A549 (cell line): ENCODE data around the gene DLX4. TPM values are rescaled to one million over a fixed set of nuclear protein-coding genes. Genes with fewer than 3 reads are reported as not detected.
A peak's percentile ranks its signal among the peaks of the same experiment; 100 is the strongest.

Experiments used
- ATAC-seq, 2 experiments: fragments of 200-7000 bp in 1 of 2; fragments of >200 bp in 1 of 2; cut with Nextera tagmentation in 1 of 2; cut with Tn5 transposase in 1 of 2; 3 replicates each; pipeline versions ENCODE4 v1.8.0 to v1.9.1; 2018 to 2020; ENCODE audit warnings: mild to moderate bottlenecking in 1 of 2, moderate library complexity in 1 of 2
- CTCF ChIA-PET: fragments of 300-600 bp; sonication (Branson Sonifier 250); formaldehyde crosslinking; extraction: SDS; loops from one replicate; lab custom pipeline; 2021; ENCODE audit warnings: antibody characterized with exemption, inconsistent platforms; lab: Yijun Ruan, JAX
- POLR2A ChIA-PET: fragments of 350-600 bp; formaldehyde crosslinking; extraction: SDS; loops from one replicate; lab custom pipeline; 2021; ENCODE audit warnings: antibody characterized with exemption, inconsistent platforms; lab: Yijun Ruan, JAX
- DNase-seq, 2 experiments: peaks; one replicate each; pipeline versions ENCODE4 v3.0.0 to v3.0.0-alpha.2; 2011 to 2016; ENCODE audit warnings: low read depth in 1 of 2, low spot score in 1 of 2
- FAIRE-seq: peaks from 2 replicates; lab custom pipeline; 2011; peaks lifted over from hg19 to GRCh38; lab: Jason Lieb, UNC
- H3K27ac ChIP-seq, 2 experiments: fragments of >200 bp; sonication (Bioruptor Twin); formaldehyde crosslinking; 3 replicates each; pipeline ENCODE4 v1.5.1; 2016 to 2017
- H3K4me1 ChIP-seq: fragments of >200 bp; sonication (Bioruptor Twin); formaldehyde crosslinking; 3 replicates; pipeline ENCODE4 v1.6.1; 2016
- H3K4me2 ChIP-seq: fragments of >200 bp; sonication (Bioruptor Twin); formaldehyde crosslinking; 3 replicates; pipeline ENCODE4 v1.6.1; 2016
- H3K4me3 ChIP-seq: fragments of >200 bp; sonication (Bioruptor Twin); formaldehyde crosslinking; 3 replicates; pipeline ENCODE4 v1.5.1; 2016
- H3K9me3 ChIP-seq: fragments of >200 bp; sonication (Bioruptor Twin); formaldehyde crosslinking; 3 replicates; pipeline ENCODE4 v1.6.1; 2016
- BHLHE40 ChIP-seq: IDR thresholded peaks from 2 replicates; pipeline ENCODE4 v1.6.1; 2012; ENCODE audit warnings: low read depth, low read length, inconsistent platforms
- CEBPB ChIP-seq, 2 experiments: fragments of >200 bp in 1 of 2; sonication (Bioruptor Twin) in 1 of 2; formaldehyde crosslinking in 1 of 2; IDR thresholded peaks; 2 replicates each; pipeline ENCODE4 v1.6.1; 2012 to 2016
- CHD2 ChIP-seq: fragments of 150-350 bp; IDR thresholded peaks from 2 replicates; pipeline ENCODE4 v1.6.1; 2014; ENCODE audit warnings: low read length; ENCODE audit not compliant: partially characterized antibody
- CHD4 ChIP-seq: fragments of 200-600 bp; sonication (generic); IDR thresholded peaks from 2 replicates; pipeline ENCODE4 v1.6.1; 2016; ENCODE audit warnings: antibody characterized with exemption, mild to moderate bottlenecking, borderline replicate concordance
- EHMT2 ChIP-seq: fragments of 200-600 bp; sonication (generic); IDR thresholded peaks from 2 replicates; pipeline ENCODE4 v1.6.1; 2016; ENCODE audit warnings: antibody characterized with exemption, low read depth, mild to moderate bottlenecking, moderate library complexity
- GATA3 ChIP-seq: IDR thresholded peaks from 2 replicates; pipeline ENCODE4 v1.6.1; 2012; ENCODE audit warnings: borderline replicate concordance
- HDAC2 ChIP-seq: fragments of 200-600 bp; sonication (generic); IDR thresholded peaks from 2 replicates; pipeline ENCODE4 v1.6.1; 2016
- HOXB5 ChIP-seq: fragments of 250-450 bp; sonication (Bioruptor Pico); IDR thresholded peaks from 2 replicates; pipeline ENCODE4 v1.5.0; 2020; ENCODE audit warnings: mild to moderate bottlenecking, moderate library complexity
- RARB ChIP-seq: fragments of 250-450 bp; sonication (Bioruptor Pico); IDR thresholded peaks from 2 replicates; pipeline ENCODE4 v1.8.0; 2021; ENCODE audit warnings: mild to moderate bottlenecking, moderate library complexity
- RFX5 ChIP-seq: fragments of 450-650 bp; IDR thresholded peaks from 2 replicates; pipeline ENCODE4 v1.7.1; 2014; ENCODE audit warnings: antibody characterized with exemption, mild to moderate bottlenecking, moderate library complexity
- RNF2 ChIP-seq: fragments of 200-600 bp; sonication (generic); IDR thresholded peaks from 2 replicates; pipeline ENCODE4 v1.6.1; 2016; ENCODE audit warnings: low read depth, mild to moderate bottlenecking, antibody characterized with exemption, moderate library complexity, borderline replicate concordance
- SREBF2 ChIP-seq: fragments of 450-650 bp; IDR thresholded peaks from 2 replicates; pipeline ENCODE4 v1.6.1; 2014; ENCODE audit warnings: mild to moderate bottlenecking, moderate library complexity
- TP53 ChIP-seq: fragments of 250-450 bp; sonication (Bioruptor Pico); IDR thresholded peaks from 2 replicates; pipeline ENCODE4 v1.5.0; 2021; ENCODE audit warnings: mild to moderate bottlenecking, moderate library complexity
- ZC3H11A ChIP-seq: fragments of 450-650 bp; IDR thresholded peaks from 2 replicates; pipeline ENCODE4 v1.6.1; 2014; ENCODE audit warnings: antibody characterized with exemption, mild to moderate bottlenecking
- ZNF302 ChIP-seq: fragments of 250-450 bp; sonication (Bioruptor Pico); IDR thresholded peaks from 2 replicates; pipeline ENCODE4 v1.9.0; 2021; ENCODE audit warnings: inconsistent platforms, mild to moderate bottlenecking, moderate library complexity
- WGBS: methylation state at CpG from one replicate; pipeline ENCODE4 v1.1.6; 2017; ENCODE audit errors: missing lambda C conversion rate; 5-methylcytosine and 5-hydroxymethylcytosine counted together
- polyA minus RNA-seq: library from RNA; depleted of rRNA, polyadenylated mRNA; stranded (reverse); fragments of >200 nt; gene quantifications from 2 replicates; pipeline ENCODE4 v1.2.3, GENCODE V29; 2011; rRNA and poly(A)+ RNA removed
- polyA plus RNA-seq, 4 experiments: library from polyadenylated mRNA; depleted of rRNA in 3 of 4; stranded (reverse); fragments of >200 nt; fragmentation: RNase III in 1 of 4; extraction: RNeasy Plus Mini Kit Qiagen cat#74134 plus additional on column Dnase treatment in 1 of 4; gene quantifications; 2 replicates in 3 of 4; 3 replicates in 1 of 4; pipeline ENCODE4 v1.2.3, GENCODE V29; 2011 to 2017
- TF ChIP-seq, protein P1 (sequence below): fragments of >200 bp; sonication (Bioruptor Twin); formaldehyde crosslinking; IDR thresholded peaks from 3 replicates; pipeline ENCODE4 v1.6.1; 2016
- TF ChIP-seq, protein P2 (sequence below): fragments of 200-600 bp; sonication (generic); IDR thresholded peaks from 2 replicates; pipeline ENCODE4 v1.6.1; 2016; ENCODE audit warnings: antibody characterized with exemption, mild to moderate bottlenecking, moderate library complexity
- TF ChIP-seq, protein P3 (sequence below): fragments of 450-650 bp; IDR thresholded peaks from 2 replicates; pipeline ENCODE4 v1.6.1; 2014; ENCODE audit warnings: antibody characterized with exemption
- TF ChIP-seq, protein P4 (sequence below): fragments of 250-450 bp; sonication (Bioruptor Pico); IDR thresholded peaks from 2 replicates; pipeline ENCODE4 v1.5.0; 2020; ENCODE audit warnings: low read depth, mild to moderate bottlenecking, moderate library complexity
- TF ChIP-seq, protein P5 (sequence below): IDR thresholded peaks from 2 replicates; pipeline ENCODE4 v1.6.1; 2012

Gene DLX4, protein sequence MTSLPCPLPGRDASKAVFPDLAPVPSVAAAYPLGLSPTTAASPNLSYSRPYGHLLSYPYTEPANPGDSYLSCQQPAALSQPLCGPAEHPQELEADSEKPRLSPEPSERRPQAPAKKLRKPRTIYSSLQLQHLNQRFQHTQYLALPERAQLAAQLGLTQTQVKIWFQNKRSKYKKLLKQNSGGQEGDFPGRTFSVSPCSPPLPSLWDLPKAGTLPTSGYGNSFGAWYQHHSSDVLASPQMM
- polyA plus RNA-seq (2011; rRNA removed) (2.9 and 3.8 TPM in 2 replicates), polyA plus RNA-seq (2017; fragmentation: RNase III; extraction: RNeasy Plus Mini Kit Qiagen cat#74134 plus additional on column Dnase treatment) (2.8 to 4.1 TPM (median 3.8 TPM) in 3 replicates), polyA minus RNA-seq (1.2 and 2.3 TPM in 2 replicates)
- 2.4 and 3.8 TPM in 2 replicates for polyA plus RNA-seq (2012; cell fraction: cytosol; rRNA removed)
- polyA plus RNA-seq (2012; cell fraction: nucleus; rRNA removed), result 10.0 and 12.6 TPM in 2 replicates

DNA sequence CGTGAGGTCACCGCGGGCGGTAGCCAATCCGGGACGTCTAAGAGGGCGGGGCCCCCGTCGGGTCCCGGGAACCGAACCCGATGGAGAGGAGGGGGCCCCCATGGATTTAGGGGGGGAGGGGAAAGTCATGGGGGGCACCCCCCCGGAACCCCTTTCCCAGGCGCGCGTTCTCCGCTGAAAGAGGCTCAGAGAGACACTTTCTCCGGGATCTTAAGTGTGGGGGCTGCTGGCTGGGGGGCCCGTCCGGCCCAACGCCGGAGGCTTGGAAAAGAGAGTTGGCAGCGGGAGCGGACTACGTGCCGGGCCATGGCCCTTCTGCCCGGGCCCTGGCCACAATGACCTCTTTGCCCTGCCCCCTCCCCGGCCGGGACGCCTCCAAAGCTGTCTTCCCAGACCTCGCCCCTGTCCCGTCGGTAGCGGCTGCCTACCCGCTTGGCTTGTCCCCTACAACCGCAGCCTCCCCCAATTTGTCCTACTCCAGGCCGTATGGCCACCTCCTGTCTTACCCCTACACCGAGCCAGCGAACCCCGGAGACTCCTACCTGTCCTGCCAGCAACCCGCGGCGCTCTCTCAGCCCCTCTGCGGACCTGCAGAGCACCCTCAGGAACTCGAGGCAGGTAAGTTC, at the start of gene DLX4:
Gene DLX4, plus strand, starts transcription at position 57 of the 626 bp plus-strand sequence. Its CDS starts 279 bp downstream, at position 336.
- TF ChIP-seq, protein P1, sequence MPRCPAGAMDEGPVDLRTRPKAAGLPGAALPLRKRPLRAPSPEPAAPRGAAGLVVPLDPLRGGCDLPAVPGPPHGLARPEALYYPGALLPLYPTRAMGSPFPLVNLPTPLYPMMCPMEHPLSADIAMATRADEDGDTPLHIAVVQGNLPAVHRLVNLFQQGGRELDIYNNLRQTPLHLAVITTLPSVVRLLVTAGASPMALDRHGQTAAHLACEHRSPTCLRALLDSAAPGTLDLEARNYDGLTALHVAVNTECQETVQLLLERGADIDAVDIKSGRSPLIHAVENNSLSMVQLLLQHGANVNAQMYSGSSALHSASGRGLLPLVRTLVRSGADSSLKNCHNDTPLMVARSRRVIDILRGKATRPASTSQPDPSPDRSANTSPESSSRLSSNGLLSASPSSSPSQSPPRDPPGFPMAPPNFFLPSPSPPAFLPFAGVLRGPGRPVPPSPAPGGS, result no peak
- TF ChIP-seq, protein P2, sequence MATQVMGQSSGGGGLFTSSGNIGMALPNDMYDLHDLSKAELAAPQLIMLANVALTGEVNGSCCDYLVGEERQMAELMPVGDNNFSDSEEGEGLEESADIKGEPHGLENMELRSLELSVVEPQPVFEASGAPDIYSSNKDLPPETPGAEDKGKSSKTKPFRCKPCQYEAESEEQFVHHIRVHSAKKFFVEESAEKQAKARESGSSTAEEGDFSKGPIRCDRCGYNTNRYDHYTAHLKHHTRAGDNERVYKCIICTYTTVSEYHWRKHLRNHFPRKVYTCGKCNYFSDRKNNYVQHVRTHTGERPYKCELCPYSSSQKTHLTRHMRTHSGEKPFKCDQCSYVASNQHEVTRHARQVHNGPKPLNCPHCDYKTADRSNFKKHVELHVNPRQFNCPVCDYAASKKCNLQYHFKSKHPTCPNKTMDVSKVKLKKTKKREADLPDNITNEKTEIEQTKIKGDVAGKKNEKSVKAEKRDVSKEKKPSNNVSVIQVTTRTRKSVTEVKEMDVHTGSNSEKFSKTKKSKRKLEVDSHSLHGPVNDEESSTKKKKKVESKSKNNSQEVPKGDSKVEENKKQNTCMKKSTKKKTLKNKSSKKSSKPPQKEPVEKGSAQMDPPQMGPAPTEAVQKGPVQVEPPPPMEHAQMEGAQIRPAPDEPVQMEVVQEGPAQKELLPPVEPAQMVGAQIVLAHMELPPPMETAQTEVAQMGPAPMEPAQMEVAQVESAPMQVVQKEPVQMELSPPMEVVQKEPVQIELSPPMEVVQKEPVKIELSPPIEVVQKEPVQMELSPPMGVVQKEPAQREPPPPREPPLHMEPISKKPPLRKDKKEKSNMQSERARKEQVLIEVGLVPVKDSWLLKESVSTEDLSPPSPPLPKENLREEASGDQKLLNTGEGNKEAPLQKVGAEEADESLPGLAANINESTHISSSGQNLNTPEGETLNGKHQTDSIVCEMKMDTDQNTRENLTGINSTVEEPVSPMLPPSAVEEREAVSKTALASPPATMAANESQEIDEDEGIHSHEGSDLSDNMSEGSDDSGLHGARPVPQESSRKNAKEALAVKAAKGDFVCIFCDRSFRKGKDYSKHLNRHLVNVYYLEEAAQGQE, result no peak
- TF ChIP-seq ZNF302 (no peak), HOXB5 (CRISPR knock-in tag) (no peak), BHLHE40 (no peak), GATA3 (no peak), RNF2 (no peak), RFX5 (no peak), HDAC2 (no peak), CEBPB (IDR thresholded peaks at IDR 0.05) (no peak), CHD2 (no peak), SREBF2 (no peak)
- TF ChIP-seq, protein P3, sequence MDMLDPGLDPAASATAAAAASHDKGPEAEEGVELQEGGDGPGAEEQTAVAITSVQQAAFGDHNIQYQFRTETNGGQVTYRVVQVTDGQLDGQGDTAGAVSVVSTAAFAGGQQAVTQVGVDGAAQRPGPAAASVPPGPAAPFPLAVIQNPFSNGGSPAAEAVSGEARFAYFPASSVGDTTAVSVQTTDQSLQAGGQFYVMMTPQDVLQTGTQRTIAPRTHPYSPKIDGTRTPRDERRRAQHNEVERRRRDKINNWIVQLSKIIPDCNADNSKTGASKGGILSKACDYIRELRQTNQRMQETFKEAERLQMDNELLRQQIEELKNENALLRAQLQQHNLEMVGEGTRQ, result no peak

DNA sequence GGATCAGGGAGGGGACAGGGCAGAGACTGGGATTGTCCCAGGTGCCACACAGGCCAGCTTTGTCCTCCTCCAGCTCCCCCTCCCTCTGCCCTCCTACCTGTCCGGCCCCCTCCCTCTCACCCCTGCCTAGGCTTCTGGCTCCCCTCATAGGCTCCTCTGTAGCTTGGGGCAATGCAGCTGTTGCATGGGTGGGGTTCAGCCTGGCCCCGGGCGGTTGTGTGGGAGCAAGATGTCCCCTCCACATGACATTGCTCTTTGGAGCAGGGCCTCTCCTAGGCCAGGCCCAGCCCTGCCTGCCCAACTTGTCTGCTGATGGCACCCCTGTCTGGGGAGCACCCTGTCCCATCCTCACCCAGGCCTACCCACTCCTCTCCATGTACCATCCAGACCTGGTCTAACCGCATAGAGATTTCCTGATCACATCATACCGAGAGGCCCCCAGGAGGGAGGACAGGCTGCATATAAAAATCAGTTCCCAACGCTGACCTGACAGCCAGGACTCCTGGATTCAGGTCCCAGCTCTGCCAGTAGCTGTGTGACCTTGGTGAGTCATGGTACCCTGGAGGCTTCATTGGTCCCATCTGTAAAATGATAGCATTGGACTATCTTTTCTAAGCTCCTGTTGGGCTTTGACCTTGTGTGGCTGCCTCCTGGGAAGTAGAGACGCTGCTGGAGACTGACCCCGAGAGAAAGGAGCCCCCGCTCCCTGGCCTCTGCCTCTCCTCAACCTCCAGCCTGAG, 48.8 kb upstream of the DLX4 start:
- Histone ChIP-seq H3K27ac (no peak overlapping the region), H3K4me1 (0 out of 3 replicates have a peak, but pooled peaks cover 4% of the 10 kb centered on the region)
- CTCF ChIA-PET, result interaction anchor here (0.9 to 62.1 kb wide), 6 partner anchors 9 to 363 kb away, joined by 3 to 2613 read pairs (median 3); partner anchors contain the start of genes DLX3 and DLX4
- TF ChIP-seq ZNF302, result no peak
- TF ChIP-seq, protein P4, sequence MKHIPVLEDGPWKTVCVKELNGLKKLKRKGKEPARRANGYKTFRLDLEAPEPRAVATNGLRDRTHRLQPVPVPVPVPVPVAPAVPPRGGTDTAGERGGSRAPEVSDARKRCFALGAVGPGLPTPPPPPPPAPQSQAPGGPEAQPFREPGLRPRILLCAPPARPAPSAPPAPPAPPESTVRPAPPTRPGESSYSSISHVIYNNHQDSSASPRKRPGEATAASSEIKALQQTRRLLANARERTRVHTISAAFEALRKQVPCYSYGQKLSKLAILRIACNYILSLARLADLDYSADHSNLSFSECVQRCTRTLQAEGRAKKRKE (CRISPR knock-in tag), result no peak
- TF ChIP-seq BHLHE40, result no peak
- TF ChIP-seq TP53 (CRISPR knock-in tag), result no peak
- TF ChIP-seq ZC3H11A, result no peak
- TF ChIP-seq, protein P5, sequence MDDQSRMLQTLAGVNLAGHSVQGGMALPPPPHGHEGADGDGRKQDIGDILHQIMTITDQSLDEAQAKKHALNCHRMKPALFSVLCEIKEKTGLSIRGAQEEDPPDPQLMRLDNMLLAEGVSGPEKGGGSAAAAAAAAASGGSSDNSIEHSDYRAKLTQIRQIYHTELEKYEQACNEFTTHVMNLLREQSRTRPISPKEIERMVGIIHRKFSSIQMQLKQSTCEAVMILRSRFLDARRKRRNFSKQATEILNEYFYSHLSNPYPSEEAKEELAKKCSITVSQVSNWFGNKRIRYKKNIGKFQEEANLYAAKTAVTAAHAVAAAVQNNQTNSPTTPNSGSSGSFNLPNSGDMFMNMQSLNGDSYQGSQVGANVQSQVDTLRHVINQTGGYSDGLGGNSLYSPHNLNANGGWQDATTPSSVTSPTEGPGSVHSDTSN, result no peak
- TF ChIP-seq, protein P2, result no peak
- no peak for TF ChIP-seq RARB (CRISPR knock-in tag)
- TF ChIP-seq CHD4, result no peak
- no peak for TF ChIP-seq EHMT2
- TF ChIP-seq, all 56 proteins: peak for 0
- ATAC-seq (peak; percentile 8 to 17; a peak in 1 of 6 replicates), DNase-seq (no peak), FAIRE-seq (no peak)
- WGBS, result 76% methylated on average over 9 of the region's 9 CpGs
- Histone ChIP-seq H3K4me3 (no peak overlapping the region), H3K9me3 (no peaks in the 10 kb centered on the region), H3K4me2 (no peak overlapping the region)
- POLR2A ChIA-PET, result no interaction called here

More for the DNA sequence above, at the start of gene DLX4:
- DNase-seq (peak in 1 of 2 experiments; percentile 99), FAIRE-seq (no peak), ATAC-seq (peak; percentile 30 to 51; a peak in 5 of 6 replicates)
- 23% methylated on average over 33 of the region's 45 CpGs for WGBS
- peak within 1 kb of the TSS; percentile 87 for H3K4me2 ChIP-seq
- peak within 1 kb of the TSS; percentile 69 for H3K4me3 ChIP-seq
- peak within 1 kb of the TSS; percentile 82 to 92 for H3K27ac ChIP-seq
- CTCF ChIA-PET, result interaction anchor here (0.7 to 82.2 kb wide), 7 partner anchors 13 to 104 kb away, joined by 3 to 2613 read pairs (median 26); partner anchors contain the start of genes DLX3 and TAC4
- POLR2A ChIA-PET, result interaction anchor here (1.0 to 1.4 kb wide), 3 partner anchors 11 to 27 kb away, joined by 3 to 5 read pairs (median 3); no protein-coding TSS in a partner anchor
- H3K9me3 ChIP-seq, result no peaks in the 10 kb centered on the region
- peaks cover 12% of the 10 kb centered on the region; the same call in 2 of the 3 replicates for H3K4me1 ChIP-seq
